Activated T-cell treated with anti-CD3 and anti-CD28 coated beads for 24 hours (primary cell): ENCODE data around the gene RARA.
A peak's percentile ranks its signal among the peaks of the same experiment; 100 is the strongest.
"Not testable (repeated sequence)": the region's sequence is repeated elsewhere in the genome, so short reads cannot be mapped to it uniquely, and the experiment has no call there.

Experiments used
- DNase-seq: peaks from one replicate; pipeline ENCODE4 v3.0.0-alpha.2; 2020; ENCODE audit warnings: low read depth

The RARA gene

DNA sequence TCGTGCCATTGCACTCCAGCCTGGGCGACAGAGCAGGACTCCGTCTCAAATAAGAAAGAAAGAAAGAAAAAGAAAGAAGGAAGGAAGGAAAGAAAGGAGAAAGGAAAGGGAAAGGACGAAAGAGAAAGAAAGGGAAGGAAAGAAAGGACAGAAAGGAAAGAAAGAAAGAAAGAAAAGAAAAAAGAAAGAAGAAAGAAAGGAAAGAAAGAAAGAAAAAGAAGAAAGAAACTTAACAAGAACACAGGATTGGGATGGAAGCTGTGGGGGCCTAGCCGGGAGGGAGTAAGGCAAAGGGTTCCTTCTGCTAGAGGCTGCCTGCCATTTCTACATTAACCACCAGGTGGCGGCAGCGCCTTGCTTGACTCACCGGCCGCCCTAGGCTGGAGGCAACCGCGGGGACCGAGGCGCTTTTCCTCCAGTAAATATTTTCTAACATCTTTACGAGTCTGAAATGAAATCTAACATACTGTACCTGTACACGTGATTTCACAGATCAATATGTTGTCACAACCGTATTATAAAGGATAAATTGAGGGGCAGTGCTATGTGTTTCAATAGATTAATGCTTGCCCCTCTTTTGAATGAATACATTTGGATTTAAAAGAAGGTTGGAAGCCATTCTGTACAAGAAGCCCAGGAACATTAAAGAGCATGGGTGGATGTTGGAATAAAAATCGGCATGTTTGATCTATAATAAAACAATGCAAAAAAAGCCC is 49.5 kb downstream of the RARA start:
- DNase-seq = peak; percentile 83

DNA sequence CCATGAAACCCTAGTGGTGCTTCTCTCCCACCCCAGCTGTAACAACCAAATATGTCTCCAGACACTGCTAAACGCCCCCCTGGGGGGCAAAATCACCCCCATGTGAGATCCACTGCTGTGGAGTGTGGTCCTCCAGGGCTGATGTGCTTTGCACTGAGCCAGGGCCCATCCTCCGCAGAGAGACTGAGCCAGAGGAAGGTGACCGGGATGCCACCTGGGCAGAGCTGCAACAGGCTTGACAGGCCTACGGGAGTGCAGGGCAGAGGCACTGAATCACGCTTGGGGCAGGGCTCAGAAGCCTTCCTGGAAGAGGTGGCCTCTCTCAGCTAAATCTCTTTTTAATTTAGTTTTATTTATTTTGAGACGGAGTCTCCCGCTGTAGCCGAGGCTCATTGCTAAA is 51.1 kb downstream of the RARA start:
- DNase-seq = no peak

- no peak for DNase-seq
Measured at GRCh38 chr17:40361063-40361924, 52.3 kb downstream of the RARA start.

GRCh38 chr17:40361925-40362695 is 53.1 kb downstream of the RARA start:
- no peak for DNase-seq

DNA sequence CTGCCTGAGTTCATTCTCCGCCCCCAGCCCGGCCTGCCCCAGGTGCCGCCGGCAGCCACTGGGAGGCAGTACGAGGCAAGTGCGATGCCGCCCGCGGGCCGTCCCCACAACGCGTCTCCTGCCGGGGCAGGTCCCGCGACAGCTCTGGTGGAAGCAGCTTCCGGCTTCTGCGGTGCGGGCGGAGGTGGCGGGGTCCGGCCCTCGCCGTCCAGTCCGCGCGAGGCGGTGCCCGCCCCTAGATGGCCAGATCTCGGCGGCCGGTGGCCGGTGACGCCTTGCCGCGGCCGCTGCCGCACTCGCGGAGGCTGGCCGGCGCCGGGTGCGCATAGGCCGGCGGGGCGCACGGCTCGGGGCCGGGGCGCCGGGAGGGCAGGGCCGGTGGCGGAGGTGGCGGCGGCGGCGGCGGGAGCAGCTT is 53.7 kb downstream of the RARA start:
- DNase-seq = peak; percentile 82

DNA sequence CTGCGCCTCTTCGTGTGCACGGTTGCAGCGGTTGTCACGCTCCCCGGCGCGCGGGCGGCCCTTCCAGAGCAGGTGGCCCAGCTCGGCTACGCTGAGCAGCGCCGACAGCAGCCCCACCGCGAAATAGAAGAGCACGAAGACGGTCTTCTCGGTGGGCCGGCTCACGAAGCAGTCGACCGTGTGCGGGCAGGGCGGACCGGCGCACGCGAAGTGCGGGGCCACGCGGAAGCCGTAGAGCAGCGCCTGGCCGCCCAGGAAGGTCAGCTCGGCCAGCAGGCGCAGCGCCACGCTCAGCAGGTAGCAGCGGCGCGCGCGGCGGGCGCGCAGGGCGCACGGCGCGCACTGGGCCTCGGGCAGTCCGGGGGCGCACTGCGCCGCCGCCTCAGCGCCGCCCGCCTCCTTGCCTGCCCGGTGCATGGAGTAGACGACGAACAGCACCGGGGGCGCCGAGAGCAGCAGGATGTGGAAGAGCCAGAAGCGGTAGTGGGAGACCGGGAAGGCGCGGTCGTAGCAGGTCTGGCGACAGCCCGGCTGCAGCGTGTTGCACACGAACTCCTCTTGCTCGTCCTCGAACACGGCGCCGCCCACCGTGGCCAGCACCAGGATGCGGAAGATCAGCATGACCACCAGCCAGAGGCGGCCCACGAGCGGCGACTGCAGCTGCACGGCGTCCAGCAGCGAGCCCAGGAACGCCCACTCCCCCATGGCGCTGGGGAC is 54.3 kb downstream of the RARA start:
- no peak for DNase-seq

GRCh38 chr17:40364121-40364861 is 55.3 kb downstream of the RARA start, which contains the start of gene GJD3:
TSS of gene GJD3 (minus strand) at chr17:40364737. CDS start at chr17:40363815, 922 bp downstream.
- DNase-seq = no peak

DNA sequence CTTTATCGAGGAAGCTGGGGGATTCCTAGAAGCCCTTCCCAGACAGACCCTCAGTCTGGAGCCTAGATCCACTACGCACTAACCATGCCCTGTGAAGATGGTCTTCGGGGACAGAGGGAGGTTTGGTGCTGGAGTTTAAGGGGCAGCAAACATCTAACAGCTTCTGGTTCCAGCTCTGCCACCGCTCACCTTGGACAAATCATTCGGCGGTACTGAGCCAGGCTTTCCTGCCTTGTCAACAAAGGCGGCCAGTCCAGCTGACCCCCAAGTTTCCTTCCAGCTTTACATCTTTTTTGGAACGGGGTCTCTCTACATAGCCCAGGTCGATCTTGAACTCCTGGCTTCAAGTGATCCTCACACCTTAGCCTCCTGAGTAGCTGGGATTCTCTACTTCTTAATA is 55.9 kb downstream of the RARA start:
- no peak for DNase-seq

DNA sequence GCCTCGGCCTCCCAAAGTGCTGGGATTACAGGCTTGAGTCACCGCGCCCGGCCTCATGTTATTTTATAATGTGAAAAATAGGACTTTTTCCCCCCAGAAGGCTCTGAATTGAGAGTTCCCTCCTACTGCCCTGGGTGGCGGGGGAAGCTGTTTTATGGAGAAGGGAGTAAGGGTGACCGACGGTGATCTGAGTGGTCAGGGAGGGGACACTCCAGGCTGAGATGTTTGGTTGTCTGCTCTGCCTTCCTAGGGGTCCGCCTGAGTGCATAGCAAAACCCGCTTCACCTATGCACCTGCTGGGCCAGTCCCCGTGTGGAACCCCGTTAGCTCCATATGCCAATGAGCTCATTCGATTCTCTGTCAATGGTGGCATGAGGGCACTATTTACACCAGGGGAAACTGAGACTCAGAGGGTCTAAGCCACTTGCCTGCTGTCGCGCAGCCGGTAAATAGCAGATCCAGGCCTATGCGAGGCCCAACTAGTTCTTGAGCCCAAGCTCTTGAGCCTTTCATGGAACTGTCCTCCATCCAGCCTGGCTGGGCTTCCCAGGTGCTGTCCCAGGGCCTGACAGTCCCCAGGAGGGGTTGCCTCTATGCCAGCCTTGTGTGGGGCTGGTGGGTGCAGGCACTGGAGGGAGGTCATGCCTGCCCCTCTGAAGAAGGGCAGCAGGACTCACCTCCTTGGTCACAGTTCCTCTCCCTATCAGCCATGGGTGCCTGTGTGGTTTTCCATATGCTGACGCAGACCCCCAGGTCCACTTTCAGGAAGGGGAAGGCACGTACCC is 57.3 kb downstream of the RARA start:
- no peak for DNase-seq

- no peak for DNase-seq
Measured at GRCh38 chr17:40366861-40367518, 58.0 kb downstream of the RARA start.

- not testable (repeated sequence) for DNase-seq
Measured at GRCh38 chr17:40367728-40368127, 58.7 kb downstream of the RARA start.

GRCh38 chr17:40369923-40370322 is 60.9 kb downstream of the RARA start:
- no peak for DNase-seq

- DNase-seq = no peak
Measured at GRCh38 chr17:40371261-40371929, 62.4 kb downstream of the RARA start.

DNA sequence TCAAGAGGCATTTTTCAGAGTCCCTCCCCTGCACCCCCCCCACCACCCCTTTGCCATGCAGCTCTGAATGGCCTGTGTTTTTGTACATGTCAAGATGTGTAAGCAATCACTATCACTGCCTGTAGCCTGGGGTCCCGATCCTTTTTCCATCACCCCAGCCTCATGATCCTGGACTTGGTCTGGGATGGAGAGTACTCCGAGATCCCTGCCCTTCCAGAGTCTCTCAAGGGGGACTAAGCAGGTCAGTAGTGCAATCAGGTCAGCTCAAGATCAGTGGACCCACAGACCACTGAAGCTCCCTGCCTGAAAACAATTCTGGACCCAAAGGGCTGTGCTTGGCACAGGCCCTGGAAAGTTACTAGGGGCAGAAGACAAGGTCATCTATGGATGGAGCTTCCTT is 63.1 kb downstream of the RARA start:
- no peak for DNase-seq

- DNase-seq = not testable (repeated sequence)
Measured at GRCh38 chr17:40372644-40373043, 63.7 kb downstream of the RARA start.

- DNase-seq = no peak
Measured at GRCh38 chr17:40373324-40373723, 64.3 kb downstream of the RARA start.

- DNase-seq = no peak
Measured at GRCh38 chr17:40373999-40374398, 65.0 kb downstream of the RARA start.

DNA sequence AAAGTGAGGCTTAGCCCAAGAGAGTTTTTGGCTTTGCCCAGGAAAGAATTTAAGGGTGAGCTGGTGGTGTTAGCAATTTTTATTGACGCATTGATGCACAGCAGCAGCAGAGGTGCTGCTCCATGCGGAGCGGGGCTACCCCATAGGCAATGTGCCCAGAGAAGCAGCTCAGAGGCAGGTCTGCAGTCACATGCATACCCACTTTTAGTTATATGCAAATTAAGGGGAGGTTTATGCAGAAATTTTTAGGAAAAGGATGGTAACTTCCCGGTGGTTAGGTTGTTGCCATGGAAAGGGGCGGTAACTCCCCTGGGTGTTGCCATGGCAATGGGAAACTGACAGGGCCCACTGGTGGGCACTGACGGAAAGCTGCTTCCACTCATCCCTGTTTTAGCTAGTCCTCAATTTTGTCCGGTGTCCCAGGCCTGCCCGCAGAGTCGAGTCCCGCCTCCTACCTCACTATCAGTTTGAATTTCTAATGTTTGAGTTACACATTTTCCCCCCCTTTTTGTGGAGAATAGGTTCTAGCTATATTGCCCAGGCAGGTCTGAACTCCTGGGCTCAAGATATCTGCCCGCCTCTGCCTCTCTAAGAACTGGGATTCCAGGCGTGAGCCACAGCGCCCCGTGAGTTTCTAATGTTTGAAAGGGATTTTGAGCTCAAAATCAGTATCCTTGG is 66.0 kb downstream of the RARA start:
- no peak for DNase-seq

DNA sequence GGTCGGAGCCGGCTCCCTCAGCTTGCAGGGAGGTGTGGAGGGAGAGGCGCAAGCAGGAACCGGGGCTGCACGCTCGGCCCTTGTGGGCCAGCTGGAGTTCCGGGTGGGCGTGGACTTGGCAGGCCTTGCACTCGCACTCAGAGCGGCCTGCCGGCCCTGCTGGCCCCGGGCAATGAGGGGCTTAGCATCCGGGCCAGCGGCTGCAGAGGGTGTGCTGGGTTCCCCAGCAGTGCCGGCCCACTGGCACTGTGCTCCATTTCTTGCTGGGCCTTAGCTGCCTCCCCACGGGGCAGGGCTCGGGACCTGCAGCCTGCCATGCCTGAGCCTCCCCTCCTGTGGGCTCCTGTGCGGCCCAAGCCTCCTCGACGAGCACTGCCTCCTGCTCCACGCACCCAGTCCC is 66.8 kb downstream of the RARA start:
- not testable (repeated sequence) for DNase-seq
